ENCODE data around the gene MCF2L. TPM values are rescaled to one million over a fixed set of nuclear protein-coding genes. Genes with fewer than 3 reads are reported as not detected.

Gene MCF2L
- total RNA-seq, 2 donors from 2014 or later, result 0.56 to 0.74 TPM

- no peak overlapping the region for H3K4me3 Mint-ChIP-seq
- no peak for ATAC-seq
- peaks cover 11 to 12% of the 10 kb centered on the region in 2 donors for H3K4me1 Mint-ChIP-seq (ENCODE audit: low read depth in 2 of 2)
These were observed 4.5 kb downstream of the MCF2L start for GRCh38 chr13:112973577-112973951.

GRCh38 chr13:112974125-112974524, 5.1 kb downstream of the MCF2L start:
- Mint-ChIP-seq H3K27me3 (peaks cover 29 to 38% of the 10 kb centered on the region in 2 donors), H3K27ac (no peak overlapping the region), H3K4me1 (ENCODE audit: low read depth in 2 of 2) (peaks cover 10 to 11% of the 10 kb centered on the region in 2 donors), H3K9me3 (peaks cover 5% of the 10 kb centered on the region), H3K4me3 (no peak overlapping the region), H3K36me3 (no peaks in the 10 kb centered on the region)
- ATAC-seq (no peak), DNase-seq (ENCODE audit: low spot score) (no peak)

More at GRCh38 chr13:112973577-112973951, 4.5 kb downstream of the MCF2L start:
- H3K27ac Mint-ChIP-seq, result no peak overlapping the region
- peaks cover 5% of the 10 kb centered on the region for H3K9me3 Mint-ChIP-seq
- no peak for DNase-seq (ENCODE audit: low spot score)
- no peaks in the 10 kb centered on the region for H3K36me3 Mint-ChIP-seq
- peaks cover 29 to 39% of the 10 kb centered on the region in 2 donors for H3K27me3 Mint-ChIP-seq

- ATAC-seq, result no peak
- DNase-seq (ENCODE audit: low spot score), result no peak
- Mint-ChIP-seq H3K4me3 (no peak overlapping the region), H3K27me3 (peaks cover 24 to 32% of the 10 kb centered on the region in 2 donors), H3K9me3 (peaks cover 5% of the 10 kb centered on the region), H3K36me3 (no peaks in the 10 kb centered on the region), H3K4me1 (ENCODE audit: low read depth in 2 of 2) (peaks cover 4 to 6% of the 10 kb centered on the region in 2 donors), H3K27ac (no peak overlapping the region)
These were observed 5.7 kb downstream of the MCF2L start for GRCh38 chr13:112974671-112975070.

- Mint-ChIP-seq H3K36me3 (no peaks in the 10 kb centered on the region), H3K27ac (no peak overlapping the region), H3K4me1 (ENCODE audit: low read depth in 2 of 2) (peaks cover 0 to 2% of the 10 kb centered on the region in 2 donors), H3K4me3 (no peak overlapping the region), H3K27me3 (peaks cover 16 to 24% of the 10 kb centered on the region in 2 donors), H3K9me3 (peaks cover 5% of the 10 kb centered on the region)
- ATAC-seq, result no peak
- no peak for DNase-seq (ENCODE audit: low spot score)
These were observed 6.5 kb downstream of the MCF2L start for GRCh38 chr13:112975401-112975939.

DNA sequence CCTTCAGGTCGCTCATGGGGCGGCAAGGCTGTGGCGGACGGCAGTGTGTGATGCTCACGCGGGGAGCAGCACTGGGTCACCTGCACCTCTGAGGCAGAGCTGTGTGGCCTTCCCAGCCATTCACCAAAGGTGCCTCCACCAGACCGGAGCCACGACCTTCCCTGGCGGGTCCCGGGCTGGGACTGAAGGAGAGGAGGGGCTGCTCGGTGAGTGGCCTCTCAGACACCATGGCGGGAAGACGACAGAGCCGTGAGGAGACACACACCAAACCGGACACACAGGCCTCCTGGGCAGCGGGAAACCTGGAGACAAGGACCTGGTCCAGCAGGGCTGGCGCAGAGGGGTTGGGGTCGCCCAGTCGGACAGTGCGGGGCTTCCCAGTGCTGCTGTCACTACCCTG, 7.5 kb downstream of the MCF2L start:
- Mint-ChIP-seq H3K9me3 (peaks cover 5% of the 10 kb centered on the region), H3K4me1 (ENCODE audit: low read depth in 2 of 2) (peaks cover 0 to 2% of the 10 kb centered on the region in 2 donors), H3K4me3 (no peak overlapping the region), H3K27ac (no peak overlapping the region), H3K27me3 (peaks cover 14 to 15% of the 10 kb centered on the region in 2 donors), H3K36me3 (no peaks in the 10 kb centered on the region)
- DNase-seq (ENCODE audit: low spot score) (no peak), ATAC-seq (no peak)

DNA sequence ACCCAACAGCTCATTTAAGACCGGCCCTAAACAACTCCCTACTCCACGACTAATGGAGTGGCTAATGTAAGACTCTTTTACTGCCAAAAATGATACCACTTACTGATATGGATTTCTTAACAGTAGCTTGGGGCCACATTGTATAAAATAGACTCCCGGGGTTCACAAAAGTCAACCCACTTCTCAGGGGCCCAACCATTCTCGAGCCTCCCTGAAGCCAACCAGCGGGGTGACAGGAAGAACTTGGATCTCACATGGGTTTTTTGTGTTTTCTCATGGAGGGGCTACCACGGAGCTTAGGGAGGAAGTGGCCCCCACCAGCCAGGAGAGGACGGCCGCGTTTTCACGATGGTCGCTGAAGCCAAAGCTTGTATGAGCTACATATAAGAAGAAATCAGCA, 8.1 kb downstream of the MCF2L start:
- ATAC-seq, result no peak
- no peak overlapping the region for H3K4me3 Mint-ChIP-seq
- H3K36me3 Mint-ChIP-seq, result no peaks in the 10 kb centered on the region
- peaks cover 0 to 2% of the 10 kb centered on the region in 2 donors for H3K4me1 Mint-ChIP-seq (ENCODE audit: low read depth in 2 of 2)
- peaks cover 5% of the 10 kb centered on the region for H3K9me3 Mint-ChIP-seq
- H3K27me3 Mint-ChIP-seq, result peaks cover 8 to 9% of the 10 kb centered on the region in 2 donors
- no peak overlapping the region for H3K27ac Mint-ChIP-seq
- no peak for DNase-seq (ENCODE audit: low spot score)

DNA sequence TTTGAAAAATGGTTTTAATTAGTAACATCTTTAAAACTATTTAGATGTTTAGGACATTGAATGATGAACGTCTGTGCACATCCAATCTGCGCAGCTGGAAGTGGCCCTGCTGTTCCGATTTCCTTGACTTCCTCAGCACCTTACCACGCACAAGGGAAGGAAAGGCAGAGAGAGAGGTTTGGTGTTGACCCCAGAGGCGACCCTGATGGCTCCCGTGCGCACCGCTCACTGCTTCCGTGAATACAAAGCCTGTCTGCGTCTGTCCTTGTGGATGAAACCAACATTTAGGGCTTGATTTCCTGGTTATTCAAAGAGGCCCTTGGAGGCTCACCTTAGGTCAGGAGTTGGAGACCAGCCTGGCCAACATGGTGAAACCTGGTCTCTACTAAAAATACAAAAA, 8.5 kb downstream of the MCF2L start:
- ATAC-seq (no peak), DNase-seq (ENCODE audit: low spot score) (no peak)
- peaks cover 4 to 5% of the 10 kb centered on the region in 2 donors for H3K27me3 Mint-ChIP-seq
- no peak overlapping the region for H3K27ac Mint-ChIP-seq
- H3K4me1 Mint-ChIP-seq (ENCODE audit: low read depth in 2 of 2), result peaks cover 0 to 2% of the 10 kb centered on the region in 2 donors
- H3K4me3 Mint-ChIP-seq, result no peak overlapping the region
- peaks cover under 1% of the 10 kb centered on the region for H3K9me3 Mint-ChIP-seq
- no peaks in the 10 kb centered on the region for H3K36me3 Mint-ChIP-seq

DNA sequence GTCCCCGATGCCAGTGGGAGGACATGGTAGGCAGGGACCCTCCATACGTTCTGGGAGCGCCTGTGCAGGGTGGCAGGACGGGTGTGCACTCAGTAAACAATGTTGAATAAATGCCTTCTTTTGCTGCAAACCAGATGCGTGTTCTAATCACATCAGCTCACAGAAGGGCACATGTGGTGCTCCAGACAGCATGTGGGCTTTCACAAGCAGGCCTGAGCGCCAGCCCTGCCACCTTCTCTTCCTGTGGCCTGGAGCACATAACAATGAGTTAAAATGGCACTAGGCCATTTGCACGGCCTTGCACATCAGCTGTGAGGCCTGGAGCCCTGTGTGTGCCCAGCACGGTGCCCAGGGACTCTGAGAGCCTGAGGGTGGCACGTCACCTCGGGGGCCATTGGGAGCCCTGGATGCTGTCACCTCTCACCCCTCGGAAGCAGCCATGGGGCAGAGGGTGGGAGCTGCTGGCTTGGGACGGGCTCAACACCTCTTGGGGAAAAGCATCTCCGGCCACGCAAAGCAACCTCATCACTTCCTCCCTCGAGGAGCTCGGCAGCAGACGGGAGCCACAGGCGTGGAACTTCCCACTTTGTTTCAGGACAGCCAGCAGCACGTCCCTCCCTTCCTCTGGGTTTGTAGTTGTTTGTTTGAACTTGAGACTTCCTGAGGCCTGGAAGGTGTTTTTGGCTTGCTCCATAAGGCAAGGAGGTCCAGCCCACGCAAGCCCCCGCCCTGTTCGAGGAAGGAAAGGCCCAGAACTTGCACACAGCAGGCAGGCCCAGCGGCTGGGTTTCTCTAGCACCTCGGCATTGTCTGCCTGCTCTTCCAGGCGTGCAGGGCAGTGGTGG, 9.8 kb downstream of the MCF2L start:
- Mint-ChIP-seq H3K27me3 (peaks cover 0 to 4% of the 10 kb centered on the region in 2 donors), H3K4me3 (no peak overlapping the region), H3K9me3 (no peaks in the 10 kb centered on the region), H3K4me1 (ENCODE audit: low read depth in 2 of 2) (peaks cover 0 to 2% of the 10 kb centered on the region in 2 donors), H3K36me3 (no peaks in the 10 kb centered on the region), H3K27ac (no peak overlapping the region)
- no peak for ATAC-seq
- no peak for DNase-seq (ENCODE audit: low spot score)

DNA sequence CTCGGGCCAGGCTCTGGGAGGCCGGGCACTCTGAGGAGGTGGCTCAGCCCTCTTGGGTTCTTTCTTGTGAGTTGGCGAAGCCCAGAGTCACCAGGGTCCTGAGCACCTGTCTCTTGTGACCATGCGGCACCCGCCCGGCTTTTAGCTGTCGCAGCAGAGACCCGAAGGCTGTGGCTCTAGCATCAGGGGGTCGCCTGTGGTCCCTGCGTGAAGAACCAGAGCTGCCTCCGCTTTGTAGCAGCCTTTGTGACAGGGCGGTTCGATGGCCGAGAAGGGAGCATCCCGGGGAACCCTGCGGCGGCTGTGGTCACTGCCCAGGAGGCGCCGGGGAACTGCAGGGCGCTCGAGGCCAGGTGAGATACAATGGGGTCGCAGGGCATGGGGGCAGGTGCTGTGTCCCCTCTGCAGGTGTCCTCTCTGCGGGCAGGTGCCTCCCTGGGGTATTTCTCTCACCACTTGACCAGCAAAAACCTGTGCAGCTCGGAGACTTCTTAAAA, 10.4 kb downstream of the MCF2L start:
- Mint-ChIP-seq H3K4me3 (no peak overlapping the region), H3K36me3 (no peaks in the 10 kb centered on the region), H3K27ac (no peak overlapping the region), H3K4me1 (ENCODE audit: low read depth in 2 of 2) (no peaks in the 10 kb centered on the region), H3K9me3 (no peaks in the 10 kb centered on the region), H3K27me3 (peaks cover 0 to 2% of the 10 kb centered on the region in 2 donors)
- ATAC-seq (no peak), DNase-seq (ENCODE audit: low spot score) (no peak)

- Mint-ChIP-seq H3K27ac (no peak overlapping the region), H3K4me3 (no peak overlapping the region), H3K27me3 (peaks cover 0 to 2% of the 10 kb centered on the region in 2 donors), H3K36me3 (no peaks in the 10 kb centered on the region), H3K9me3 (no peaks in the 10 kb centered on the region), H3K4me1 (ENCODE audit: low read depth in 2 of 2) (no peaks in the 10 kb centered on the region)
- ATAC-seq (no peak), DNase-seq (ENCODE audit: low spot score) (no peak)
These were observed 11.4 kb downstream of the MCF2L start for GRCh38 chr13:112980434-112980833.

DNA sequence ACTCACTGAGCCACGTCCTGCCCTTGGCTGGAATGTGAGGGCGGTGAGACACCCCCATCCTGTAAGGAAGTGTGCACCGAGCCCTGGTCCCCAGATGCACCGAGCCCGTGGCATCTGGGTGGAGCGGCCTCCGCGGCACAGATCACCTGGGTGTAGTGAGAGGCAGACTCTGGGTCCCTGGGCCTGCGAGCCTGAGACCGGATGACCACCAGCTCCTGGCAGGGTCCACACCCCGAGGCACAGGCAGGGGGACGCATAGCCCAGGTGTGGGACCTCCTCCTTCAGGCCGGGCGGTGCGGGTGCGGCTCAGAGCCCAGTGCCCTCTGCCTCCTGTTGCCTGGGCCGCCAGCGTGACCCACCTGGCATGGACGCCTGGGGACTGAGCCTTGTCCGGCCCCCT, 12.4 kb downstream of the MCF2L start:
- Mint-ChIP-seq H3K27ac (no peak overlapping the region), H3K27me3 (peaks cover 0 to 2% of the 10 kb centered on the region in 2 donors), H3K4me1 (ENCODE audit: low read depth in 2 of 2) (no peaks in the 10 kb centered on the region), H3K4me3 (no peak overlapping the region), H3K36me3 (no peaks in the 10 kb centered on the region), H3K9me3 (no peaks in the 10 kb centered on the region)
- DNase-seq (ENCODE audit: low spot score), result no peak
- ATAC-seq, result peak in 1 of 2 donors; percentile 15

DNA sequence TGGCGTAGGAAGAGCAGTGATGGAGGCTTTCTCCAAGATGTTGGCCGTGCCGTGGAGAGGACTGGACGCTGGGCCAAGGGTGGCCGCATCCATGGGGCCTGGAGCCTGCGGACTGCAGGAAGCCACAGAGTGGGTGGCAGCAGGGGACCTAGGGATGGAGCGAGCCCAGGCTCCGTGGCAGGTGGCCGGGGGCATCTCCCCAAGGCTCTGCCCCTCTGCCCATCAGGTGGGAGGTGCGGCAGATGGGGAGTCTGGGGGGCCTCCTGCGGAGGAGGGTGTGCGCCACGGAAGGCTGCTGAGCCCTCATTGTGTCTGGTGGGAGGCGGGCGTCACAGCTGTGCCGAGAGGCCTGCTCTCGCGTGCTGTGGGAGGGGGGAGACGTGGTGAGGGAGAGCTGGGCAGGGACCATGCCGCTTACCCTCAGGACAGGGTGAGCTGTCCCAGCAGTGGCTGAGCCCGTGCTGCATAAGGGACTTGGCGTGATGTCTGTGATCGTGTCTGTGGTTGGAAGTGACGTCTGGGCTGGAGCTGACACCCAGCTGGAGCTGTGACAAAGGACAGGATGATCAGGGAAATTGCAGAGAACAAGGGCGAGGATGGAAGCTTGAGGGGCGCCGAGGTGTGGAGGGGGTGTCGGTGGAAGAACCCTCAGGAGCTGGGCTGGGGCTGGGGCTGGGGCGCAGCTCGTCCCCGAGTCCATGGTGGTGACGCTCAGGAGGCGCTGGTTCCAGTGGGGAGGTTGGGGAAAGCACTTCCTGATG, 13.4 kb downstream of the MCF2L start:
- Mint-ChIP-seq H3K36me3 (no peaks in the 10 kb centered on the region), H3K27me3 (no peaks in the 10 kb centered on the region), H3K27ac (no peak overlapping the region), H3K4me3 (no peak overlapping the region), H3K4me1 (ENCODE audit: low read depth in 2 of 2) (no peaks in the 10 kb centered on the region), H3K9me3 (no peaks in the 10 kb centered on the region)
- no peak for ATAC-seq
- no peak for DNase-seq (ENCODE audit: low spot score)

DNA sequence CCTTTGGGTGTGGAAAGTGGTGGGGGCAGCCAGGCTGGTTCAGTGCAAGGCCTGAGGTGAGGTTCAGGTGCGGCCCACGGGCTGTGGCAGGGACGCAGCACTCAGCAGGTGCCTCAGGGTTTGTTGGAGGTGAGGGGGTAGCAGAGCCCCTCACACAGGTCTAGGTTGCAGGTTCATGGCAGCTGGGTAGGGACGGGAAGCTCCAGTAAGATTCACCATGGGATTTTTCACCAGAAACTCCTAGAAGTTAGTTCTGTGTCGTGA, 14.0 kb downstream of the MCF2L start:
- no peak overlapping the region for H3K4me3 Mint-ChIP-seq
- no peaks in the 10 kb centered on the region for H3K27me3 Mint-ChIP-seq
- no peak overlapping the region for H3K27ac Mint-ChIP-seq
- no peaks in the 10 kb centered on the region for H3K36me3 Mint-ChIP-seq
- H3K9me3 Mint-ChIP-seq, result no peaks in the 10 kb centered on the region
- ATAC-seq, result no peak
- DNase-seq (ENCODE audit: low spot score), result no peak
- no peaks in the 10 kb centered on the region for H3K4me1 Mint-ChIP-seq (ENCODE audit: low read depth in 2 of 2)
